PC-9 (cell line): ENCODE data around the gene TMTC2. TPM values are rescaled to one million over a fixed set of nuclear protein-coding genes. Genes with fewer than 3 reads are reported as not detected.
A peak's percentile ranks its signal among the peaks of the same experiment; 100 is the strongest.
"Not testable (repeated sequence)": the region's sequence is repeated elsewhere in the genome, so short reads cannot be mapped to it uniquely, and the experiment has no call there.

Source experiments
- BruUV-seq: library from RNA; stranded (reverse); fragments of 400-500 nt; replicated peaks from 2 replicates; lab custom pipeline; 2021; lab: Mats Ljungman, UMichigan
- CTCF ChIA-PET: fragments of 300-600 bp; sonication (Branson Sonifier 250); formaldehyde crosslinking; loops from one replicate; lab custom pipeline; 2022; ENCODE audit warnings: antibody characterized with exemption; lab: Charles Lee
- POLR2A ChIA-PET: fragments of 300-600 bp; sonication (Branson Sonifier 250); formaldehyde crosslinking; loops from one replicate; lab custom pipeline; 2022; ENCODE audit warnings: antibody characterized with exemption; ENCODE audit not compliant: unreplicated experiment; lab: Charles Lee
- DNase-seq, 2 experiments: peaks; one replicate each; pipeline versions ENCODE4 v3.0.0 to v3.0.0-alpha.2; 2015 to 2022; ENCODE audit warnings: mixed read lengths in 1 of 2
- H2AFZ ChIP-seq: fragments of 200-600 bp; sonication (generic); 2 replicates; pipeline ENCODE4 v1.8.1; 2017; ENCODE audit warnings: antibody characterized with exemption
- H3F3A ChIP-seq: fragments of 200-600 bp; sonication (generic); 2 replicates; pipeline ENCODE4 v1.8.1; 2017; ENCODE audit warnings: antibody characterized with exemption, mild to moderate bottlenecking, low read depth; ENCODE audit not compliant: insufficient read depth
- H3K27ac ChIP-seq: fragments of 200-600 bp; sonication (generic); 2 replicates; pipeline ENCODE4 v1.6.1; 2016; ENCODE audit warnings: mixed run types
- H3K27me3 ChIP-seq: fragments of 200-600 bp; sonication (generic); 2 replicates; pipeline ENCODE4 v1.6.1; 2016; ENCODE audit warnings: low read depth, mixed run types; ENCODE audit not compliant: insufficient read depth
- H3K36me3 ChIP-seq: fragments of 200-600 bp; sonication (generic); 2 replicates; pipeline ENCODE4 v1.6.1; 2016; ENCODE audit warnings: low read depth, mixed run types
- H3K4me1 ChIP-seq: fragments of 200-600 bp; sonication (generic); replicated peaks from 2 replicates; pipeline ENCODE4 v1.6.1; 2016; ENCODE audit warnings: mixed run types; ENCODE audit not compliant: insufficient read depth
- H3K4me2 ChIP-seq: fragments of 200-600 bp; sonication (generic); 2 replicates; pipeline ENCODE4 v1.6.1; 2017; ENCODE audit warnings: mixed run types
- H3K4me3 ChIP-seq: fragments of 200-600 bp; sonication (generic); 2 replicates; pipeline ENCODE4 v1.6.1; 2016; ENCODE audit warnings: mixed run types
- H3K79me2 ChIP-seq: fragments of 200-600 bp; sonication (generic); 2 replicates; pipeline ENCODE4 v1.6.1; 2017; ENCODE audit warnings: low read depth, mixed run types
- H3K9me2 ChIP-seq: fragments of 200-600 bp; sonication (generic); 2 replicates; pipeline ENCODE4 v1.8.1; 2017; ENCODE audit warnings: mild to moderate bottlenecking; ENCODE audit not compliant: insufficient read depth
- H3K9me3 ChIP-seq: fragments of 200-600 bp; sonication (generic); 2 replicates; pipeline ENCODE4 v1.8.1; 2016; ENCODE audit warnings: low read depth; ENCODE audit not compliant: insufficient read depth
- H4K20me1 ChIP-seq: fragments of 200-600 bp; sonication (generic); 2 replicates; pipeline ENCODE4 v1.8.1; 2017; ENCODE audit not compliant: insufficient read depth
- CTCF ChIP-seq: fragments of 200-600 bp; sonication (generic); conservative IDR thresholded peaks from 2 replicates; pipeline ENCODE4 v1.6.1; 2017; ENCODE audit warnings: mixed run types, antibody characterized with exemption, mild to moderate bottlenecking, moderate library complexity
- EZH2 ChIP-seq: fragments of 200-600 bp; sonication (generic); IDR thresholded peaks from 2 replicates; pipeline ENCODE4 v1.8.0; 2017; ENCODE audit warnings: antibody characterized with exemption, low read depth
- intact Hi-C: fragments of 100-400 bp; cut with micrococcal nuclease; formaldehyde crosslinking; loops from one replicate; pipeline ENCODE4 v1.10.0; 2022; ENCODE audit not compliant: unreplicated experiment
- total RNA-seq: library from RNA; stranded (reverse); gene quantifications from 2 replicates; pipeline ENCODE4 v1.2.3, GENCODE V29; 2021

TMTC2 gene
- total RNA-seq, 1 experiment from 2014 or later: 8.6 TPM

- H3K9me2 ChIP-seq: no peaks in the 10 kb centered on the region
- no peaks in the 10 kb centered on the region for H3K27me3 ChIP-seq
- no peak for DNase-seq
- H3K79me2 ChIP-seq: no peaks in the 10 kb centered on the region
- BruUV-seq: no TSS peak
- CTCF ChIA-PET: no interaction called here
- no peak overlapping the region for H3K4me3 ChIP-seq
- H4K20me1 ChIP-seq: no peaks in the 10 kb centered on the region
- intact Hi-C loops: no loop called here
- H3K9me3 ChIP-seq: no peaks in the 10 kb centered on the region
- POLR2A ChIA-PET: interaction anchor here (0.6 kb wide), 1 partner anchor 165 kb away, joined by 26 read pairs; no protein-coding TSS in a partner anchor
- no peak overlapping the region for H3K27ac ChIP-seq
- H3F3A ChIP-seq: no peaks in the 10 kb centered on the region
- no peak overlapping the region for H2AFZ ChIP-seq
- no peak overlapping the region for H3K4me2 ChIP-seq
- no peaks in the 10 kb centered on the region for H3K36me3 ChIP-seq
- 0 out of 2 replicates have a peak, but pooled peaks cover 5% of the 10 kb centered on the region for H3K4me1 ChIP-seq
- TF ChIP-seq EZH2: no peak
- no peak for TF ChIP-seq CTCF
These were observed 115.4 kb downstream of the TMTC2 start for GRCh38 chr12:82801951-82802610.

GRCh38 chr12:82803201-82803600 lies 116.5 kb downstream of the TMTC2 start:
- Histone ChIP-seq H3K36me3 (no peaks in the 10 kb centered on the region), H3K27me3 (no peaks in the 10 kb centered on the region), H3K9me2 (no peaks in the 10 kb centered on the region), H3K9me3 (no peaks in the 10 kb centered on the region), H3K4me3 (no peak overlapping the region), H3K4me2 (no peak overlapping the region), H3K79me2 (no peaks in the 10 kb centered on the region), H4K20me1 (no peaks in the 10 kb centered on the region), H3F3A (no peaks in the 10 kb centered on the region), H3K27ac (no peak overlapping the region), H2AFZ (no peak overlapping the region), H3K4me1 (0 out of 2 replicates have a peak, but pooled peaks cover 5% of the 10 kb centered on the region)
- CTCF ChIA-PET: no interaction called here
- TF ChIP-seq CTCF (no peak), EZH2 (no peak)
- intact Hi-C loops: no loop called here
- POLR2A ChIA-PET: no interaction called here
- BruUV-seq: no TSS peak
- DNase-seq: no peak

GRCh38 chr12:82804601-82805000 lies 117.9 kb downstream of the TMTC2 start:
- Histone ChIP-seq H3K79me2 (no peaks in the 10 kb centered on the region), H3K27ac (no peak overlapping the region), H3K4me2 (no peak overlapping the region), H3K9me3 (no peaks in the 10 kb centered on the region), H3K4me3 (no peak overlapping the region), H3K27me3 (no peaks in the 10 kb centered on the region), H4K20me1 (no peaks in the 10 kb centered on the region), H3F3A (no peaks in the 10 kb centered on the region), H2AFZ (no peak overlapping the region), H3K36me3 (no peaks in the 10 kb centered on the region), H3K4me1 (0 out of 2 replicates have a peak, but pooled peaks cover 5% of the 10 kb centered on the region), H3K9me2 (0 out of 2 replicates have a peak, but pooled peaks cover 3% of the 10 kb centered on the region)
- intact Hi-C loops: no loop called here
- no peak for DNase-seq
- TF ChIP-seq EZH2 (no peak), CTCF (no peak)
- CTCF ChIA-PET: no interaction called here
- no TSS peak for BruUV-seq
- POLR2A ChIA-PET: no interaction called here

GRCh38 chr12:82805004-82805403 lies 118.3 kb downstream of the TMTC2 start:
- H3K4me3 ChIP-seq, CTCF ChIA-PET, H3K4me1 ChIP-seq, H4K20me1 ChIP-seq, H3K79me2 ChIP-seq, POLR2A ChIA-PET, H3F3A ChIP-seq, intact Hi-C loops, H3K36me3 ChIP-seq, H3K4me2 ChIP-seq, H2AFZ ChIP-seq, H3K9me2 ChIP-seq, H3K27me3 ChIP-seq, H3K27ac ChIP-seq, BruUV-seq, H3K9me3 ChIP-seq: not testable (repeated sequence)
- peak in 1 of 2 experiments; percentile 37 for DNase-seq
